Fibroblast of the aortic adventitia (primary cell): ENCODE data around the gene ITGB7. TPM values are rescaled to one million over a fixed set of nuclear protein-coding genes. Genes with fewer than 3 reads are reported as not detected.
A peak's percentile ranks its signal among the peaks of the same experiment; 100 is the strongest.

Experiments
- DNase-seq: peaks from one replicate; pipeline ENCODE4 v3.0.0-alpha.2; 2010; ENCODE audit warnings: low read depth
- H3K4me3 ChIP-seq: 2 replicates; pipeline ENCODE4 v1.5.1; 2011; ENCODE audit warnings: low read depth, mild to moderate bottlenecking, control low read depth, low read length, moderate library complexity
- total RNA-seq: library from RNA; depleted of rRNA; stranded (reverse); fragments of >200 nt; gene quantifications from 2 replicates; pipeline ENCODE4 v1.2.3, GENCODE V29; 2012; ENCODE audit warnings: low replicate concordance
- TF ChIP-seq, protein P1 (sequence below): IDR thresholded peaks from 2 replicates; pipeline ENCODE4 v1.5.1; 2011; ENCODE audit warnings: mild to moderate bottlenecking, low read length, control low read depth, inconsistent platforms; ENCODE audit not compliant: insufficient read depth

ITGB7 gene
- total RNA-seq, 1 donor, result 0.54 TPM

DNA sequence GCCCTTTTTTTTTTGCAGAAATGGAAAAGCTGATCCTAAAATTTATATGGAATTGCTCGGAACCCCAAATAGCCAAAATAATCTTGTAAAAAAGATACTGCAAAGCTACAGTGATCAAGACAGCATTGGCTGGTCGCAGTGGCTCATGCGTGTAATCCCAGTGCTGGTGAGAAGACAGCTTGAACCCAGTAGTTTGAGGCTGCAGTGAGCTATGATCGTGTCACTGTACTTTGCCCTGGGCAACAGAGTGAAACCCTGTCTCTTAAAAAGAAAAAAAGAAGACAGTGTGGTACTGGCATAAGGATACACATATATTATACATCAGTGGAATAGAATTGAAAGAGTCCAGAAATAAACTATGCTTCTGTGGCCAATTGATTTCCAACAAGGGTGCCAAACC, 5.4 kb downstream of the ITGB7 start:
- DNase-seq, result no peak
- no peak overlapping the region for H3K4me3 ChIP-seq
- TF ChIP-seq, protein P1, sequence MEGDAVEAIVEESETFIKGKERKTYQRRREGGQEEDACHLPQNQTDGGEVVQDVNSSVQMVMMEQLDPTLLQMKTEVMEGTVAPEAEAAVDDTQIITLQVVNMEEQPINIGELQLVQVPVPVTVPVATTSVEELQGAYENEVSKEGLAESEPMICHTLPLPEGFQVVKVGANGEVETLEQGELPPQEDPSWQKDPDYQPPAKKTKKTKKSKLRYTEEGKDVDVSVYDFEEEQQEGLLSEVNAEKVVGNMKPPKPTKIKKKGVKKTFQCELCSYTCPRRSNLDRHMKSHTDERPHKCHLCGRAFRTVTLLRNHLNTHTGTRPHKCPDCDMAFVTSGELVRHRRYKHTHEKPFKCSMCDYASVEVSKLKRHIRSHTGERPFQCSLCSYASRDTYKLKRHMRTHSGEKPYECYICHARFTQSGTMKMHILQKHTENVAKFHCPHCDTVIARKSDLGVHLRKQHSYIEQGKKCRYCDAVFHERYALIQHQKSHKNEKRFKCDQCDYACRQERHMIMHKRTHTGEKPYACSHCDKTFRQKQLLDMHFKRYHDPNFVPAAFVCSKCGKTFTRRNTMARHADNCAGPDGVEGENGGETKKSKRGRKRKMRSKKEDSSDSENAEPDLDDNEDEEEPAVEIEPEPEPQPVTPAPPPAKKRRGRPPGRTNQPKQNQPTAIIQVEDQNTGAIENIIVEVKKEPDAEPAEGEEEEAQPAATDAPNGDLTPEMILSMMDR, result no peak

DNA sequence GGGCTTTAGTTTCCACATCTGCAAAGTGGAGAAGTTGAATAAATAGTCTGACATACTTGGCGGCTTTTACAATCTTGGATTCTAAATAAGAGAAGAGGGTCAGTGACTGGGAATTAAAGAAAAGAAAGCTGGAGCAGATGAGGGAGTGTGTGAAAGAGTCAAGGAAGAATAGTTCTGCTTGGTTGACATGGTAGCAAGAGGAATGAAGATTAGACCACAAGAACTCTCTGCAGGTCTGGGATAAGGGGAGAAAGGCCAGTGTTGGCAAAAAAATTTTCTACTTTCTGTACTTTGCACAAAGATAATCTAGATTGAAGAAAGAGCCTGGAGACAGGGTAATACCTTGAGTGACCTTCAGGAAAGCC, 5.9 kb downstream of the ITGB7 start:
- no peak for DNase-seq
- no peak overlapping the region for H3K4me3 ChIP-seq
- TF ChIP-seq, protein P1, result no peak

DNA sequence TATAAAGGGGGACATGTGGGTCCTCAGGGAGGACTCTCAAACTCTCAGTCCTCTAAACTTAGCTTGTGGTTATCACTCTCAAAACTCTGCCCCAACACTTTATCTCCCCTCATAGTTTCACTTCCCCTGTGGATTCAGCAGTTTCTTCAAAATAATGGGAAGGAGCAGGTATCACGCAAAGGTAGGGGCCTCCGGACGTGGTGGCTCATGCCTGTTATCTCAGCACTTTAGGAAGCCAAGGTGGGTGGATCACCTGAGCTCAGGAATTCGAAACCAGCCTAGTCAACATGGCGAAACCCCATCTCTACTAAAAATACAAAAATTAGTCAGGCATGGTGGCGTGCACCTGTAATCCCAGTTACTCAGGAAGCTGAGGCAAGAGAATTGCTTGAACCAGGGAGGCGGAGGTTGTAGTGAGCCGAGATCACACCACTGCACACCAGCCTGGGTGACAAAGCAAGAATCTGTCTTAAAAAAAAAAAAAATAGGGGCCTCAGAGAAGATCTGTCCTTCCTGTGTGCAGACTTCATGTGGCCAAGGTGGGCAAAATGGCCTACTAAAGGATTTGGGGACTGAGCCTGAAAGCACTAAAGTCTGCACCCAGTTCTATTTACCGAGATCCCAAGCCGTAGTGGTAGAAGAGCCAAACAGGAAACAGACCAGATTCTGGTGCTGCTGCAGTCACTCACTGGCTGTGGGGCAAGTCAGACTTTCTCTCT, 6.4 kb downstream of the ITGB7 start:
- TF ChIP-seq, protein P1, result no peak
- peak; percentile 45 for DNase-seq
- H3K4me3 ChIP-seq, result no peak overlapping the region

DNA sequence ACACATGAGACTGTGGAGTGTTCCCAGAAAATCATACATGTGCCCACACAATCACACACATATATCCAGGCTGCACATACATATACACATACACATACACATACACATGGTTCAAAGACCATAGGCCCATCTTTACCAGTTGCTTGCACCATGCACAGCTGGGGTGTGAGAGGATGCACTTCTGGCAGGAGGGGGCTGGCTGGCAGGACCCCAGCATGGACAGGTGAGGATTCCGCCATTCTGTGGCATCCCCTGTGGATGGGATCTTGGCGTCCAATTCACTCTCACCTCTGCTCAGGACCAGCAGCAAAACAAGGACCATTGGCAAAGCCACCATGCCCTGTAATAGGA, 7.0 kb downstream of the ITGB7 start:
- DNase-seq, result no peak
- no peak overlapping the region for H3K4me3 ChIP-seq
- TF ChIP-seq, protein P1, result no peak

DNA sequence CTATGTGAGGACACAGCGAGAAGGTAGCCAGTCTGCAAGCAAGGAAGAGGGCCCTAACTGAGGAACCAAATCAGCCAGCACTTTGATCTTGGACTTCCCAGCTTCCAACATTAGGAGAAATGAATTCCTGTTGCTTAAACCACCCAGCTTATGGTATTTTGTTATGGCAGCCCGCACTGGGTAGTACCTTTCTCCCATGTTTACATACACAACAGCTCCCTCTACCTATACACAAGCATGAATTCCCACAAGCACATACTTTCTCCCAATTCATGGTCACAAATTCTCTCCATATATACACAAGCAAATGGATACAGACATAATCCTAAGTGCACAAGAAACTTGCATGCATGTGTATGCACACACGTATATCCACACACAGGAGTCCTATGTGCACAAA, 7.4 kb downstream of the ITGB7 start:
- DNase-seq, result no peak
- no peak overlapping the region for H3K4me3 ChIP-seq
- TF ChIP-seq, protein P1, result no peak

DNA sequence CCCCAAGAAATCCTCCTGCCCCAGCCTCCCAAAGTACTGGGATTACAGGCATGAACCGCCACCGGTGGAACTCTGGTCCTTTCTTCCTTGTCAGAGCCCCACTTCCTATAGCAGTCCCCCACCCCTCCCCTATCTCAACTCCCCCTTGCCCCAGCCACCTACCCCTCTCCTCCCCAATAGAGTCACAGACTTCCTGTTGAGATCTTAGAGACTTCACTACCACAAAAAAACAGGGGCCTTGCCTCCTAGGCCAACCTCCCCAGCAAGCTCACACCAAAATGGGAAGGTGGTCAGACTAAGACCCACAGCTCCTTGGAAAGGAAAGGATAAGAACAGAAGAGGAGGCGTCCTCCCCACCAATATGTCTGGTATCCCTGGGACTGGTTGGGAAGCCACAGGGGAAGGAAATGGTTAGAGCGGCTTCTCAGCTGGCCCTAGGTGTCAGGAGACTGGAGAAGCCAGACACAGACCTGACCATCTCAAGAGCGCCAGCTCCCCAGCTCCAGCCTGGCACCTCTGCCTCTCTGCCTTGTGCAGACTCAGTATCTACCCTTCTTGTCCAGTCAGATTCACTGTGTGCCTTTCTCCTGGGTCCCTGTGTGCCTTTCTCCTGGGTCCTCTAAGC, 8.5 kb downstream of the ITGB7 start:
- no peak for DNase-seq
- TF ChIP-seq, protein P1, result no peak
- H3K4me3 ChIP-seq, result no peak overlapping the region
